AG20443 (cell line): Measurements from ENCODE around the gene TMEM190.

Experiments used
- DNase-seq: peaks from one replicate; pipeline ENCODE4 v3.0.0; 2012; ENCODE audit warnings: low spot score, mixed read lengths

The TMEM190 gene

GRCh38 chr19:55352040-55352439 is 24.6 kb upstream of the TMEM190 start:
- DNase-seq, result no peak

- DNase-seq, result no peak
Observed at GRCh38 chr19:55352549-55353145, 24.0 kb upstream of the TMEM190 start.

GRCh38 chr19:55353356-55353802 is 23.2 kb upstream of the TMEM190 start:
- DNase-seq, result no peak

GRCh38 chr19:55353803-55354697 is 22.6 kb upstream of the TMEM190 start:
- DNase-seq, result peak; percentile 91

GRCh38 chr19:55354698-55355212 is 21.9 kb upstream of the TMEM190 start, which contains the start of gene COX6B2:
Gene COX6B2, minus strand, starts transcription at chr19:55354719. Its CDS starts 198 bp downstream, at chr19:55354521.
- DNase-seq, result peak; percentile 15

- DNase-seq, result peak; percentile 16
Observed at GRCh38 chr19:55355213-55355821, 21.3 kb upstream of the TMEM190 start.

- no peak for DNase-seq
Observed at GRCh38 chr19:55358493-55358892, 18.1 kb upstream of the TMEM190 start.

- no peak for DNase-seq
Observed at GRCh38 chr19:55358943-55359908, 17.4 kb upstream of the TMEM190 start.

- DNase-seq, result no peak
Observed at GRCh38 chr19:55360902-55361301, 15.7 kb upstream of the TMEM190 start.

- no peak for DNase-seq
Observed at GRCh38 chr19:55362174-55362989, 14.2 kb upstream of the TMEM190 start.

GRCh38 chr19:55362990-55363716 is 13.5 kb upstream of the TMEM190 start, which contains the start of gene GARIN5B:
Gene GARIN5B, minus strand, starts transcription at chr19:55363260. Its CDS starts 194 bp downstream, at chr19:55363066.
- no peak for DNase-seq

- no peak for DNase-seq
Observed at GRCh38 chr19:55365245-55365644, 11.4 kb upstream of the TMEM190 start.

GRCh38 chr19:55365964-55366363 is 10.7 kb upstream of the TMEM190 start:
- no peak for DNase-seq

GRCh38 chr19:55366790-55367189 is 9.8 kb upstream of the TMEM190 start:
- DNase-seq, result no peak

GRCh38 chr19:55368106-55368505 is 8.5 kb upstream of the TMEM190 start:
- no peak for DNase-seq

GRCh38 chr19:55368701-55369563 is 7.7 kb upstream of the TMEM190 start:
- DNase-seq, result peak; percentile 94

GRCh38 chr19:55369653-55370304 is 6.8 kb upstream of the TMEM190 start:
- DNase-seq, result peak; percentile 94
